ENCODE results near the gene DNAL1. TPM values are rescaled to one million over a fixed set of nuclear protein-coding genes. Genes with fewer than 3 reads are reported as not detected.

The DNAL1 gene
- total RNA-seq, 2 donors from 2014 or later: 22.9 to 30.5 TPM

DNA sequence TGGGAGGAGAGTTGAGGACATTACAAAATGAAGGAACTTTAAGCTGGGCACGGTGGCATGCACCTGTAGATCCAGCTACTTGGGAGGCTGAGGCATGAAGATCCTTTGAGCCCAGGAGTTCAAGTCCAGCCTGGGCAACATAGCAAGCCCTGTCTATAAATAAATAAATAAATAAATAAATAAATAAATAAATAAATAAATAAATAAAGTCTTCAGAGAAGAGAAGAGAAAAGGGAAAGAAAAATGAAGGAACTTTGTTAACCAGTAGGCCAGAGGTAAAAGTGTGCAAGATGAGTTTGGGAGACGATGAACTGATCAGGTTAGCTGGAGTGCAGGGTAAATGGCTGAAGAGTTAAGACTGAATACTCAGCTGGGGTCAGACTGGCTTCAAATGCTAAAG, 49.3 kb downstream of the DNAL1 start:
- Mint-ChIP-seq H3K4me1 (no peaks in the 10 kb centered on the region), H3K4me3 (no peak overlapping the region), H3K27me3 (ENCODE audit: insufficient read depth) (no peaks in the 10 kb centered on the region), H3K36me3 (ENCODE audit: low read depth) (peaks cover 50% of the 10 kb centered on the region), H3K27ac (no peak overlapping the region), H3K9me3 (no peaks in the 10 kb centered on the region)
- Histone ChIP-seq H3K9me3 (ENCODE audit: control insufficient read depth, low read length) (no peaks in the 10 kb centered on the region), H3K27me3 (ENCODE audit: control insufficient read depth, insufficient read depth, low read length, poor library complexity, severe bottlenecking) (no peaks in the 10 kb centered on the region), H3K9ac (ENCODE audit: extremely low read depth, low read length, poor library complexity, severe bottlenecking) (no peak overlapping the region), H3K4me3 (ENCODE audit: low read length) (no peak overlapping the region), H3K36me3 (ENCODE audit: control insufficient read depth, insufficient read depth, low read length) (peaks cover 43% of the 10 kb centered on the region), H3K27ac (ENCODE audit: low read depth, low read length) (no peak overlapping the region), H3K4me1 (ENCODE audit: control insufficient read depth, insufficient read depth, low read length) (no peaks in the 10 kb centered on the region)
- WGBS, 2 experiments (ENCODE audit: insufficient coverage in 1 of 2, insufficient read length in 1 of 2): 95 to 100% methylated on average over 2 of the region's 2 CpGs
- DNase-seq: no peak
- TF ChIP-seq, protein P1, sequence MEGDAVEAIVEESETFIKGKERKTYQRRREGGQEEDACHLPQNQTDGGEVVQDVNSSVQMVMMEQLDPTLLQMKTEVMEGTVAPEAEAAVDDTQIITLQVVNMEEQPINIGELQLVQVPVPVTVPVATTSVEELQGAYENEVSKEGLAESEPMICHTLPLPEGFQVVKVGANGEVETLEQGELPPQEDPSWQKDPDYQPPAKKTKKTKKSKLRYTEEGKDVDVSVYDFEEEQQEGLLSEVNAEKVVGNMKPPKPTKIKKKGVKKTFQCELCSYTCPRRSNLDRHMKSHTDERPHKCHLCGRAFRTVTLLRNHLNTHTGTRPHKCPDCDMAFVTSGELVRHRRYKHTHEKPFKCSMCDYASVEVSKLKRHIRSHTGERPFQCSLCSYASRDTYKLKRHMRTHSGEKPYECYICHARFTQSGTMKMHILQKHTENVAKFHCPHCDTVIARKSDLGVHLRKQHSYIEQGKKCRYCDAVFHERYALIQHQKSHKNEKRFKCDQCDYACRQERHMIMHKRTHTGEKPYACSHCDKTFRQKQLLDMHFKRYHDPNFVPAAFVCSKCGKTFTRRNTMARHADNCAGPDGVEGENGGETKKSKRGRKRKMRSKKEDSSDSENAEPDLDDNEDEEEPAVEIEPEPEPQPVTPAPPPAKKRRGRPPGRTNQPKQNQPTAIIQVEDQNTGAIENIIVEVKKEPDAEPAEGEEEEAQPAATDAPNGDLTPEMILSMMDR (conservative IDR thresholded peaks at IDR 0.05): no peak

DNA sequence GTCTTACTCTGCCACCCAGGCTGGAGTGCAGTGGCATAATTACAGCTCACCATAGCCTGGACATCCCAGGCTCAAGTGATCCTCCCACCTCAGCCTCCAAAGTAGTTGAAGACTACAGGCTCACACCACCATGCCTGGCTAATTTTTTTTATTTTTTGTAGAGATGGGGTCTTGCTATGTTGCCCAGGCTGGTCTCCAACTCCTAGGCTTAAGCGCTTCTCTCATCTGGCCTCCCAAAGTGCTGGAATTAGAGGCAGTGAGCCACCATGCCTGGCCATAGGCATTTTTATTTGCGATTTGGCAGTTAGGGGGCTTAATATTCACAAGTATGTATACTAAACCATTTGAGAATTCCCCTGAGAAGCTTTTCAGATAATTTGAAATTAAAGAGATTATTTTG, 50.3 kb downstream of the DNAL1 start:
- no peaks in the 10 kb centered on the region for H3K9me3 Mint-ChIP-seq
- H3K4me3 ChIP-seq (ENCODE audit: low read length): no peak overlapping the region
- 81% methylated on average over 2 of the region's 2 CpGs; no CpG with 5 or more reads in 1 of the 2 experiments for WGBS, 2 experiments (ENCODE audit: insufficient coverage in 1 of 2, insufficient read length in 1 of 2)
- H3K4me3 Mint-ChIP-seq: no peak overlapping the region
- H3K27me3 Mint-ChIP-seq (ENCODE audit: insufficient read depth): no peaks in the 10 kb centered on the region
- TF ChIP-seq, protein P1 (conservative IDR thresholded peaks at IDR 0.05): no peak
- H3K27me3 ChIP-seq (ENCODE audit: control insufficient read depth, insufficient read depth, low read length, poor library complexity, severe bottlenecking): no peaks in the 10 kb centered on the region
- peaks cover 47% of the 10 kb centered on the region for H3K36me3 Mint-ChIP-seq (ENCODE audit: low read depth)
- no peak overlapping the region for H3K27ac Mint-ChIP-seq
- no peaks in the 10 kb centered on the region for H3K4me1 ChIP-seq (ENCODE audit: control insufficient read depth, insufficient read depth, low read length)
- no peak for DNase-seq
- no peak overlapping the region for H3K9ac ChIP-seq (ENCODE audit: extremely low read depth, low read length, poor library complexity, severe bottlenecking)
- no peak overlapping the region for H3K27ac ChIP-seq (ENCODE audit: low read depth, low read length)
- H3K4me1 Mint-ChIP-seq: no peaks in the 10 kb centered on the region
- no peaks in the 10 kb centered on the region for H3K9me3 ChIP-seq (ENCODE audit: control insufficient read depth, low read length)
- H3K36me3 ChIP-seq (ENCODE audit: control insufficient read depth, insufficient read depth, low read length): peaks cover 38% of the 10 kb centered on the region

DNA sequence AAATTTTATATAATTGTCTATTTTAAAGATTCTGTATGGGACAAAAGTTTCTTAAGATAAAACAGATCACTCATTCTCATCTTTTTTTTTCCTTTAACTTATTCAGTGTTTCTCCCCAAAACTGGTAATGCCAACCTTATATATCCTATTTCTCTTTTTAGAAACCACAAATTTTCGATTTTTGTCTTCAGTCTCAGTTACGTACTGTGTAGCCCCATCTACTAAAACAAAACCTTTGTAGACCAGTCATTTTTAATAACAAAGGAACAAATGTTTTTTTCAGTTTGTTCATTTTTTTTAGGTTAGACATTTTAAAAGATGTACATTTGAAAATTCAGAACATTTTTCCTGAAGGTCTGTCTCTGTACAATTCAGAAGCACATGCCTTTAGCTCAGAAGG, 51.2 kb downstream of the DNAL1 start:
- Histone ChIP-seq H3K4me1 (ENCODE audit: control insufficient read depth, insufficient read depth, low read length) (peaks cover 5% of the 10 kb centered on the region), H3K36me3 (ENCODE audit: control insufficient read depth, insufficient read depth, low read length) (peaks cover 29% of the 10 kb centered on the region), H3K4me3 (ENCODE audit: low read length) (no peak overlapping the region), H3K27ac (ENCODE audit: low read depth, low read length) (no peak overlapping the region), H3K27me3 (ENCODE audit: control insufficient read depth, insufficient read depth, low read length, poor library complexity, severe bottlenecking) (no peaks in the 10 kb centered on the region), H3K9ac (ENCODE audit: extremely low read depth, low read length, poor library complexity, severe bottlenecking) (no peak overlapping the region), H3K9me3 (ENCODE audit: control insufficient read depth, low read length) (no peaks in the 10 kb centered on the region)
- Mint-ChIP-seq H3K4me3 (no peak overlapping the region), H3K27ac (no peak overlapping the region), H3K36me3 (ENCODE audit: low read depth) (peaks cover 39% of the 10 kb centered on the region), H3K4me1 (peaks cover 6% of the 10 kb centered on the region), H3K27me3 (ENCODE audit: insufficient read depth) (no peaks in the 10 kb centered on the region), H3K9me3 (no peaks in the 10 kb centered on the region)
- TF ChIP-seq, protein P1 (conservative IDR thresholded peaks at IDR 0.05): no peak
- WGBS, 2 experiments (ENCODE audit: insufficient coverage in 1 of 2, insufficient read length in 1 of 2): 86 to 96% methylated on average over 2 of the region's 2 CpGs
- no peak for DNase-seq

Measured in endodermal cell (in vitro differentiated cells).